ENCODE results near the gene RGS13.

The RGS13 gene

DNA sequence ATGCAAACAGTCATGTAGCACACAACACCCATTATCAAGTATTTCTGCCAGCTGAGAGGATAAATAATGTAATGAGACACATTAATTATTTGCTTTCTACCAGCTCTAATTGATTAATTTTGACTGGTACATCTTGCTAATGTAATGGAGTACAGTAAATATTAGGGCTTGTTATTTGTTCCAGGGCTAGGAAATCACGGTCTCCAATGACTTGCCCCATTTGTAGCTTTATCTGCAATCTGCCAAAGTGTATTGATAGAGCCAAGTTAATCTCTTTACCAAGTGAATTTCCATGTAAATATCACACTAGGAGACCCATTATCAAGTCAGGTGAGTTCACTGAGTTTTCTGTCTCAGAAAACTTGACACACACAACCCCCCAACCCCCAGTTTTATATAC lies 55.1 kb downstream of the RGS13 start:
- no peak overlapping the region for H3K4me3 ChIP-seq (replicated peaks in 1 of 2; ENCODE audit: low read depth in 2 of 2, low read length in 2 of 2)
- DNase-seq (ENCODE audit: low read depth in 2 of 2): no peak
- TF ChIP-seq, protein P1, sequence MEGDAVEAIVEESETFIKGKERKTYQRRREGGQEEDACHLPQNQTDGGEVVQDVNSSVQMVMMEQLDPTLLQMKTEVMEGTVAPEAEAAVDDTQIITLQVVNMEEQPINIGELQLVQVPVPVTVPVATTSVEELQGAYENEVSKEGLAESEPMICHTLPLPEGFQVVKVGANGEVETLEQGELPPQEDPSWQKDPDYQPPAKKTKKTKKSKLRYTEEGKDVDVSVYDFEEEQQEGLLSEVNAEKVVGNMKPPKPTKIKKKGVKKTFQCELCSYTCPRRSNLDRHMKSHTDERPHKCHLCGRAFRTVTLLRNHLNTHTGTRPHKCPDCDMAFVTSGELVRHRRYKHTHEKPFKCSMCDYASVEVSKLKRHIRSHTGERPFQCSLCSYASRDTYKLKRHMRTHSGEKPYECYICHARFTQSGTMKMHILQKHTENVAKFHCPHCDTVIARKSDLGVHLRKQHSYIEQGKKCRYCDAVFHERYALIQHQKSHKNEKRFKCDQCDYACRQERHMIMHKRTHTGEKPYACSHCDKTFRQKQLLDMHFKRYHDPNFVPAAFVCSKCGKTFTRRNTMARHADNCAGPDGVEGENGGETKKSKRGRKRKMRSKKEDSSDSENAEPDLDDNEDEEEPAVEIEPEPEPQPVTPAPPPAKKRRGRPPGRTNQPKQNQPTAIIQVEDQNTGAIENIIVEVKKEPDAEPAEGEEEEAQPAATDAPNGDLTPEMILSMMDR (IDR thresholded peaks at IDR 0.05; ENCODE audit: low read depth, low read length): no peak

DNA sequence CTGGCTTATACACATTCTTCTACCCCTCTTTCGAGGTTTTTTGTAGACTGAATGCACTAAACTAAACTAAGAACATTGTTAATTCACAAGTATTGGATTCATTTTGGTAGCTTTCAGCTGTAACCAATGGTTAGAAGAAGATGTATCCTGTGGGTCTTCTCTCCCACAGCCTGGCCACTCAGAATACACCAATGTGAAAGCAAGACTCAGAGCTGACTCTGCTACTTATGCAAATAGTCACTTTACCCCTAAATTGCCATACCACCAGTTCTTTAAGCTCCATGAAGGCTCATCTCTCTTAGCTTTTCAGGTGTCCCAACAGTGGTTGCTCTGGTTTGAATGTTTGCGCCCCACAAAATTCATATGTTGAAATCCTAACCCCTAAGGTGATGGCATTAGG lies 60.1 kb downstream of the RGS13 start:
- no peak overlapping the region for H3K4me3 ChIP-seq (replicated peaks in 1 of 2; ENCODE audit: low read depth in 2 of 2, low read length in 2 of 2)
- no peak for DNase-seq (ENCODE audit: low read depth in 2 of 2)
- TF ChIP-seq, protein P1 (IDR thresholded peaks at IDR 0.05; ENCODE audit: low read depth, low read length): no peak

DNA sequence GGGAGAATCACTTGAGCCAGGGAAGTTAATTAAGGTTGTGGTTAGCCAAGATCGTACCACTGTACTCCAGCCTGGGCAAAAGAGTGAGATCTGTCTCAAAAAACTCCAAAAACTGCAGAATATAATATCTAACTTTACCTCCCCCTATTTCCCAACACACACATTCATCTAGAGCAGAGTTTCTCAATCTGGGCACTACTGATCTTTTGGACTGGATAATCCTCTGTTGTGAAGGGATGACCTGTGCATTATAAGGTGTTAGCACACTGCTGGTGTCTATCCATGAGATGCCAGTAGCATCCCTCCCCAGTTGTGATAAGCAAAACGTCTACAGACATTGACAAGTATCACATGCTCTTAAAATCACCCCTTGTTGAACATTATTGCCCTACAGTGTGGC lies 61.8 kb downstream of the RGS13 start:
- TF ChIP-seq, protein P1 (IDR thresholded peaks at IDR 0.05; ENCODE audit: low read depth, low read length): no peak
- DNase-seq (ENCODE audit: low read depth in 2 of 2): no peak
- H3K4me3 ChIP-seq (replicated peaks in 1 of 2; ENCODE audit: low read depth in 2 of 2, low read length in 2 of 2): no peak overlapping the region

DNA sequence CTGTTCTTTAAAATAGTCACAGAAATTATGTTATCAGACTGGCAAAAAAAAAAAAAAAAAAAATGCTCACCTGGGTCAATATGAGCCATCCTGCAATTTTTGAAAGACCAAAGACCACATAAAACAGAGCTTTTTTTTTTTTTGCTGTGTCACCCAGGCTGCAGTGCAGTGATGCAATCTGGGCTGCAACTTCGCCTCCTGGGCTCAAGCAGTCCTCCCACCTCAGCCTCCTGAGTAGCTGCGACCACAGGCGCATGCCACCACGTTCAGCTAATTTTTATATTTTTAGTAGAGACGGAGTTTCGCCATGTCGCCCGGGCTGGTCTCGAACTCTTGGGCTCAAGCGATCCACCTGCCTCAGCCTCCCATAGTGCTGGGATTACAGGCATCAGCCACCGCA lies 62.8 kb downstream of the RGS13 start:
- DNase-seq (ENCODE audit: low read depth in 2 of 2): no peak

DNA sequence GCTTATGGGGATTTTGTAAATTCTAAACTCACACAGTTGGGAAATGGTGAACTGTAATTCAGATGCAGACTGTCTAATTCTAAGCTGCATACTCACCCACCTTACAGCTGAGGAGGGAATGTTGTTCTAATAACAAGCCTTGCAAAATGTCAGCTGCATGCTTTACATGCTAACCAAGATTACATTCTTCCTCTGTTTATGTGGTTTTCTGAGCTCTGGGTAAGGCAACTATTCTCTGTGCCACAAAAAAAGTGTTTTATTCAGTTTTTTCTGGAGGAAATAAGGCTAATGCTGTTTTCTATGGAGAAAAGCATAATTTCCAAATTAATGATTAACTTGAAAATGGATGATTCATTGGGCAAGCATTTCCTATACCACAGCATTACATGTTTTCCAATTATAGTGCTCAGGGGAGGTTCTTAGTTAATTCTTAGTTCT lies 64.9 kb downstream of the RGS13 start:
- TF ChIP-seq, protein P1 (IDR thresholded peaks at IDR 0.05; ENCODE audit: low read depth, low read length): no peak
- H3K4me3 ChIP-seq (replicated peaks in 1 of 2; ENCODE audit: low read depth in 2 of 2, low read length in 2 of 2): no peak overlapping the region
- peak; percentile 80 to 87 for DNase-seq (ENCODE audit: low read depth in 2 of 2)

More for the DNA sequence above, 62.8 kb downstream of the RGS13 start:
- TF ChIP-seq, protein P1 (IDR thresholded peaks at IDR 0.05; ENCODE audit: low read depth, low read length): no peak
- H3K4me3 ChIP-seq (replicated peaks in 1 of 2; ENCODE audit: low read depth in 2 of 2, low read length in 2 of 2): no peak overlapping the region

DNA sequence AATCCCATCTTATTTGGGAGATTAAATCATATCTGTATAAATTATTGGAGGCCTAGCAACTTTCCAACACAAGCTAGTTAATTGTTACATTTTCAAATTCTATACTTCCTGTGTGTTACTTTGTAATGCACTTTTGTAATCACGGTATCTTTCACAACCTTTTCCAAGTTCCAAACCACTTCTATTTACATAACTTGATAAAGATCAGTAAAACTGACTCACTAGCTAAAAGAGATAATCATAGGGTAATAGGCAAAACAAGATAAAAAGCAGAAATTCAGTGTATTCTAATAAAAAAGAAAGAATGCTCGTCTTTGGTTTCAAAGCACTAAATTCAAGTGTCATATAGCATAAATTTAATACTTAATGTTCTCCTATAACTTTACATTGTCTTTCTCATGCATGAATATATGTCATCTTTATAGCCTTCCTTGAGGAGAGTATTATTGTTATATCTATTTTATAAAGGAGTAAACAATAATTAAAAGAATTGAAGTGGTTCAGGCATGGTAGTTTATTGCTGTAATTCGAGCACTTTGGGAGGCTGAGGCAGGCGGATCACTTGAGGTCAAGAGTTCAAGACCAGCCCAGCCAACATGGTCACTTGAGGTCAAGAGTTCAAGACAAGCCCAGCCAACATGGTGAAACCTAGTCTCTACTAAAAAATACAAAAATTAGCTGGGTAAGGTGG lies 66.4 kb downstream of the RGS13 start:
- H3K4me3 ChIP-seq (replicated peaks in 1 of 2; ENCODE audit: low read depth in 2 of 2, low read length in 2 of 2): no peak overlapping the region
- TF ChIP-seq, protein P1 (IDR thresholded peaks at IDR 0.05; ENCODE audit: low read depth, low read length): no peak
- peak; percentile 43 to 74 for DNase-seq (ENCODE audit: low read depth in 2 of 2)
